GM13977 (cell line): ENCODE measurements around the gene PPAT.
A peak's percentile ranks its signal among the peaks of the same experiment; 100 is the strongest.

Experiments used
- DNase-seq: peaks from one replicate; pipeline ENCODE4 v3.0.0; 2012; ENCODE audit warnings: low spot score
- in situ Hi-C: fragments of 300-500 bp; cut with MboI; formaldehyde crosslinking; loops from one replicate; pipeline ENCODE4 v1.12.0; 2022; ENCODE audit warnings: low sequenced_read_pairs, low pct_unique_long_range_greater_than_20kb, mixed read lengths, inconsistent platforms; ENCODE audit not compliant: unreplicated experiment
- TF ChIP-seq, protein P1 (sequence below): IDR thresholded peaks from 2 replicates; pipeline ENCODE4 v1.5.1; 2012; ENCODE audit warnings: mild to moderate bottlenecking, control low read depth; ENCODE audit not compliant: insufficient read depth; ENCODE audit errors: extremely low read depth, missing control alignments

The PPAT gene

DNA sequence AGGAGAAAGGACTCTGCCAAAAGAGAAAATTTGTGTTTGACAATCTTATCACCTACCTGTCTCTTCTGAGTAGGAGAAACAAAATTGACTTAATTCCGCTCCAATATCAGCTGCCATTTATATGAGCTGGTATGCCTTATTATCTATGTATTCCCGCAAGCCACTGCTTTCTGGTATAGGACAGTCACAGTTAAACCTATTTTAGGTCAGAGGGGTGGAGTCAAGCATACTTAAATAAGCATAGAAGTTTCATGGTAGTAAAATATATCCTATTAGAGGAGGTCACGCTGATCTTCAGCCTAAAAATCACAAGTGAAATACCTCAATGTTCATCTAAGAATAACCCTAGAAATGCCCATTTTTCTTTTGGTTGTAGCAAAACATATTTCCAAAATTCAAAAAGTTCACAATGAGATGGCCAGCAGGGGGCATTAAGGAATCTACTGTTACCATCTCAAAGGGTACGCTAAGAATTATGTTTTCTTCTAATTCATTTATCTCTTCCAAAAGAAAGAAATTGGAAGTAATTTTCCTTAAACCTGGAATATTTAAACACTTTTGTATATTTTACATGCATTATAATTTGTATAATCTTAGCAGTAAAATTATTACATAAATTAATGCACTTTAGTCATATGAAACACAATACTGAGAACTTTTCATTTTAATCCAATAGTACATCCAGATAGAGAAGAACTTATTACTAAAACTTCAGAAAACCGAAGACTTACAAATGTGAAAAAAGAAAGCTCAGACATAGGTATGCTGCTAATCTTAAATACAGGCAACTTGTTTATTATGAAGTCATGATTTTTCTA lies 10.5 kb downstream of the PPAT start:
- TF ChIP-seq, protein P1, sequence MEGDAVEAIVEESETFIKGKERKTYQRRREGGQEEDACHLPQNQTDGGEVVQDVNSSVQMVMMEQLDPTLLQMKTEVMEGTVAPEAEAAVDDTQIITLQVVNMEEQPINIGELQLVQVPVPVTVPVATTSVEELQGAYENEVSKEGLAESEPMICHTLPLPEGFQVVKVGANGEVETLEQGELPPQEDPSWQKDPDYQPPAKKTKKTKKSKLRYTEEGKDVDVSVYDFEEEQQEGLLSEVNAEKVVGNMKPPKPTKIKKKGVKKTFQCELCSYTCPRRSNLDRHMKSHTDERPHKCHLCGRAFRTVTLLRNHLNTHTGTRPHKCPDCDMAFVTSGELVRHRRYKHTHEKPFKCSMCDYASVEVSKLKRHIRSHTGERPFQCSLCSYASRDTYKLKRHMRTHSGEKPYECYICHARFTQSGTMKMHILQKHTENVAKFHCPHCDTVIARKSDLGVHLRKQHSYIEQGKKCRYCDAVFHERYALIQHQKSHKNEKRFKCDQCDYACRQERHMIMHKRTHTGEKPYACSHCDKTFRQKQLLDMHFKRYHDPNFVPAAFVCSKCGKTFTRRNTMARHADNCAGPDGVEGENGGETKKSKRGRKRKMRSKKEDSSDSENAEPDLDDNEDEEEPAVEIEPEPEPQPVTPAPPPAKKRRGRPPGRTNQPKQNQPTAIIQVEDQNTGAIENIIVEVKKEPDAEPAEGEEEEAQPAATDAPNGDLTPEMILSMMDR, result peak; percentile 53
- peak; percentile 26 for DNase-seq
- in situ Hi-C loops, result no loop called here

DNA sequence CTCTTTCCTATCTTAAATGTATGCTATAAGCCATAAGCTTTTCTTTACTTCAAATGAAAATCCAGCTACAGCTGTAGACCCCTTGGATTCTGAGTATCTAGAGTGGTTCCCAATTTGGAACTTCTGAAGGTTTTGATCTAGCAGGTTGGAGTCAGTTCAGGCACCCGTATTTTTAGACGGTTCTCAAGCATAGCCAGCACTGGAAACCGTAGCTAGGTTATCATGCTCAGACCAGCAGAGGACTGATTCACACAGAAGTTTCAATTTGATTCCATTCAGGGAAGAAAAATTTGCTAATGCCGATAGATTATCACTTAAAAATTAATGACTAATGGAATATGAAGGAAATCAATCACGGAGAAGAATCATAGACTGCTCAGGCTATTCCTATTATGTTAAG lies 11.2 kb downstream of the PPAT start:
- DNase-seq, result no peak
- TF ChIP-seq, protein P1, result no peak
- in situ Hi-C loops, result no loop called here

DNA sequence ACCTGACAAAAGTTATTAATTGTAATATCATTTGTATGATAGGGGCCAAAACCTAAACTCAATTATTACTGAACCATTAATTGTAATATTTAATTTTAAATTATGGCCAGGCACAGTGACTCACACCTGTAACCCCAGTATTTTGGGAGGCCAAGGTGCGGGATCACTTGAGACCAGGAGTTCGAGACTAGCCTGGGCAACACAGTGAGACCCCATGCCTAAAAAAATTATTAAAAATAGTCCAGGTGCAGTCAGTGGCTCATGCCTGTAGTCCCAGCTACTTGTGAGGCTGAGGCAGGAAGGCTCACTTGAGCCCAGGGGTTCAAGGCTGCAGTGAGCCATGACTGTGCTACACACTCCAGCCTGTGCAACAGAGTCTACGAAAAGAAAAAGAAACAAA lies 18.0 kb downstream of the PPAT start:
- TF ChIP-seq, protein P1, result no peak
- no peak for DNase-seq
- in situ Hi-C loops, result no loop called here

DNA sequence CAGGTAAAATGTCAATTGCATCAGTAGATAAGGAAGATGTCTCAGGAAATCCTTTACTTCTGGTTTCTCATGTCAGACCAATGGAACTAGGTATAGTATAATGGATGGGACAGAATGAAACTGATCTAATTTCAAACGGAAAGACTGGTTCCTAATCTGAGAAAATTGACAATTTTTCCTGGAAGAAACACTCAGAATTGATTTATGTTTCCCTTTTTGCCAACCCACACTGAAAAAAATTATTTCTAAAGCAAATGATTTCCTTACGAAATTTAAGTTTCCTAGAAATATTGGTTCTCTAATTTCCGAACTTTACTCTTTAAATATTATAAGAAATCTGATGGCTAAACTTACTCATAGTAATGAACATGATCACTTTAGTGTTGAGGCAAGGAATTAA lies 19.1 kb downstream of the PPAT start:
- in situ Hi-C loops, result no loop called here
- TF ChIP-seq, protein P1, result no peak
- DNase-seq, result no peak

DNA sequence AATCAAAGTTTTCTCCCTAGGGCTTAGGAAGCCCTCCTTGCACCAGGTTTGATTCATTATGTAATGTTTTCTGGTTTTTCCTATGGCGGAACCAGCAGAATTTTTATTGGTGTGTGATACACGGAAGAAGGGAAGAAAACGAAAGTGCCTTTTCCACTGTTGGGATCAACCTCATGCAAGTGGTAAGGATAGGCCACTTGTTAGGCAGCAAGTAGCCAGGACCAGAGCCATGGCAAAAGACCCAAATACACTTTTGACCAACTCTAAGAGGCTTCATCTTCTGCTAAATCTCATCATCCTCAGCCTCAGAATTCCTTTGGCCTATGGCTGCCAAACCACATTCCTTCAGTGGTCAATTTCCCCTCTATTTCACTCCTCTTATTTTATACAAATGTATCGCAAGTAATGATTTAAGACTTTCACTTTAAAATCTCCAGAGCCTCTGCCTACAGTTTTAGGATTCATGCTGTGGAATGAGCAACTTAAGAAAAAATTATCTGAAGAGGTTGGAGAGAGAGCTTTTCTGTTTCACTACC lies 21.2 kb downstream of the PPAT start:
- DNase-seq, result no peak
- in situ Hi-C loops, result no loop called here

DNA sequence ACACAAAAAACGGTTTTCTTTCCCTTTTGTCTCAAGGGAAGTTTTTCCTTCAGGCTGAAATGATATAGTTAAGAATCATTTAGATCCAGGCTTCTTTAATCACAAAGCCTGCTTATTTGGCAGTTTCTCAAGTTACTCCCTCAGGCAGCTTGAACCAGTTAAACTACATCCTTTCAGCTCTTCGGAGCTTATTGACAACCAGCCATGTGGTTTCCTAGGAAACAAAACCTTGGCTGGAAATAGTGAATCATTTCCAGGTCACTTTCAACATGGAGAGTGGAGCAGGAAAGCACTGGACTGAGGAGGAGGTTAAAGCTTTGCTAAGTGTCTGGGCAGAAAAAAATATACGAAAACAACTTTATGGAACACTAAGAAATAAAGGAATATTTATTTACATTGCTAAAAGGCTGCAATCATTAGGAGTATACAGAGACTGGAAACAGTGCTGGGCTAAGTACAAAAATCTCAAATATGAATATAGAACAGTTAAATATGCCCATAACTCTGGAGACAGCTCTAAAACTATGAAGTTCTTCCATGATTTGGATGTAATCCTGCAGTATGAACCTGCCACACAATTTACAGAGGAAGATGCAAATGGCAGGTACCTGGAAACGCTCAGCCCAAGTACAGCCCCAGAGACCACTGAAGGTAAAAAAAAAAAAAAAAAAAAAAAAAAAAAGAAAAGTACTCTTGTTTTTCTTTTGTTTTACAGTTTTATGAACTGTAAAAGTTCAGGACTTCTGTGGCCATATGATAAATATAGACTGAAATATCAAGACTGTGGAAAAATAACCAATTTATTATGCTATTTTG lies 25.0 kb downstream of the PPAT start:
- in situ Hi-C loops, result no loop called here
- TF ChIP-seq, protein P1, result no peak
- DNase-seq, result no peak

More for the DNA sequence above, 21.2 kb downstream of the PPAT start:
- TF ChIP-seq, protein P1, result no peak
